Endothelial cell of umbilical vein (primary cell): ENCODE measurements around the gene CHCHD3. TPM values are rescaled to one million over a fixed set of nuclear protein-coding genes. Genes with fewer than 3 reads are reported as not detected.

Source experiments
- BruUV-seq: library from RNA; stranded (reverse); fragments of 400-500 nt; replicated peaks from 2 replicates; lab custom pipeline; 2021; lab: Mats Ljungman, UMichigan
- CTCF ChIA-PET: fragments of 300-600, 350-600 bp; sonication (Branson Sonifier 250); formaldehyde crosslinking; loops from one replicate; lab custom pipeline; 2021; ENCODE audit warnings: antibody characterized with exemption, inconsistent platforms; lab: Charles Lee
- POLR2A ChIA-PET: fragments of 300-600, 350-600 bp; sonication (Branson Sonifier 250); formaldehyde crosslinking; loops from one replicate; lab custom pipeline; 2021; ENCODE audit warnings: antibody characterized with exemption, inconsistent platforms; lab: Charles Lee
- DNase-seq: peaks from one replicate; pipeline ENCODE4 v3.0.0-alpha.2; 2011; ENCODE audit warnings: low read depth, low spot score
- FAIRE-seq: peaks from 2 replicates; lab custom pipeline; 2011; peaks lifted over from hg19 to GRCh38; lab: Jason Lieb, UNC
- H2AFZ ChIP-seq: 2 replicates; pipeline ENCODE4 v1.6.0; 2012; ENCODE audit warnings: low read depth, low read length, control low read depth, inconsistent platforms
- H3K27ac ChIP-seq: 2 replicates; pipeline ENCODE4 v1.5.1; 2011; ENCODE audit warnings: low read depth, mild to moderate bottlenecking, control low read depth, low read length, moderate library complexity; ENCODE audit not compliant: insufficient read depth
- H3K27me3 ChIP-seq, 2 experiments: 2 replicates each; pipeline versions ENCODE4 v1.6.0 to v1.6.1; 2011; ENCODE audit warnings: low read length in 2 of 2, mixed read lengths in 1 of 2; ENCODE audit not compliant: control insufficient read depth in 2 of 2, insufficient read depth in 2 of 2
- H3K36me3 ChIP-seq, 2 experiments: 2 replicates in 1 of 2; 3 replicates in 1 of 2; pipeline ENCODE4 v1.5.1; 2011; ENCODE audit warnings: low read length in 2 of 2, mild to moderate bottlenecking in 1 of 2, moderate library complexity in 1 of 2; ENCODE audit not compliant: control insufficient read depth in 2 of 2, insufficient read depth in 2 of 2; ENCODE audit errors: extremely low read depth in 1 of 2
- H3K4me1 ChIP-seq: 3 replicates; pipeline ENCODE4 v1.5.1; 2011; ENCODE audit warnings: mild to moderate bottlenecking, low read length; ENCODE audit not compliant: control insufficient read depth, insufficient read depth; ENCODE audit errors: extremely low read depth
- H3K4me2 ChIP-seq: 2 replicates; pipeline ENCODE4 v1.6.1; 2011; ENCODE audit warnings: low read length, control low read depth, mixed read lengths; ENCODE audit not compliant: insufficient read depth
- H3K4me3 ChIP-seq, 3 experiments: fragments of 200-600 bp in 1 of 3; sonication (generic), shearing (Covaris generic) in 1 of 3; replicated peaks in 1 of 3; 2 replicates each; pipeline ENCODE4 v1.5.1; 2011 to 2016; ENCODE audit warnings: control low read depth in 3 of 3, low read length in 3 of 3, mild to moderate bottlenecking in 2 of 3, inconsistent platforms in 1 of 3, low read depth in 1 of 3, moderate library complexity in 1 of 3; ENCODE audit not compliant: insufficient read depth in 1 of 3
- H3K79me2 ChIP-seq: 2 replicates; pipeline ENCODE4 v1.6.0; 2012; ENCODE audit warnings: low read length, inconsistent platforms; ENCODE audit not compliant: control insufficient read depth, insufficient read depth
- H3K9ac ChIP-seq: replicated peaks from 2 replicates; pipeline ENCODE3; 2011; ENCODE audit warnings: low read length, control low read depth; ENCODE audit not compliant: insufficient read depth; ENCODE audit errors: extremely low read depth
- H3K9me1 ChIP-seq: replicated peaks from 3 replicates; pipeline ENCODE4 v1.6.0; 2011; ENCODE audit warnings: mild to moderate bottlenecking, low read length; ENCODE audit not compliant: control insufficient read depth, insufficient read depth; ENCODE audit errors: extremely low read depth
- H3K9me3 ChIP-seq: replicated peaks from 2 replicates; pipeline ENCODE4 v1.5.1; 2012; ENCODE audit warnings: low read length, inconsistent platforms; ENCODE audit not compliant: control insufficient read depth, insufficient read depth
- H4K20me1 ChIP-seq: replicated peaks from 2 replicates; pipeline ENCODE3; 2011; ENCODE audit warnings: mild to moderate bottlenecking, low read length; ENCODE audit not compliant: control insufficient read depth, insufficient read depth; ENCODE audit errors: extremely low read depth
- CTCF ChIP-seq, 2 donors: IDR thresholded peaks; 1 replicate in 1 of 2; 2 replicates in 1 of 2; pipeline ENCODE4 v1.5.1; 2011; ENCODE audit warnings: low read length in 2 of 2, mild to moderate bottlenecking in 2 of 2, moderate library complexity in 2 of 2, control low read depth in 1 of 2, inconsistent platforms in 1 of 2, low read depth in 1 of 2; ENCODE audit not compliant: insufficient read depth in 1 of 2; ENCODE audit errors: extremely low read depth in 1 of 2
- EZH2 ChIP-seq: IDR thresholded peaks from 2 replicates; pipeline ENCODE4 v1.6.1; 2012; ENCODE audit warnings: borderline replicate concordance, low read depth, mild to moderate bottlenecking, moderate library complexity, low read length, inconsistent platforms; ENCODE audit not compliant: severe bottlenecking
- FOS ChIP-seq: IDR thresholded peaks from 2 replicates; pipeline ENCODE4 v1.6.1; 2011; ENCODE audit warnings: mild to moderate bottlenecking, low read length, moderate library complexity, borderline replicate concordance; ENCODE audit not compliant: insufficient read depth
- GATA2 ChIP-seq: IDR thresholded peaks from 2 replicates; pipeline ENCODE4 v1.7.0; 2011; ENCODE audit warnings: low read depth, mild to moderate bottlenecking, moderate library complexity, mixed read lengths, low read length; ENCODE audit not compliant: insufficient read length, insufficient read depth
- JUN ChIP-seq: IDR thresholded peaks from 2 replicates; pipeline ENCODE4 v1.6.1; 2011; ENCODE audit warnings: borderline replicate concordance, low read depth; ENCODE audit not compliant: insufficient read length, insufficient read depth
- MYC ChIP-seq: IDR thresholded peaks from one replicate; pipeline ENCODE4 v1.6.1; 2011; ENCODE audit warnings: mild to moderate bottlenecking, low read depth, low read length
- POLR2A ChIP-seq: IDR thresholded peaks from 2 replicates; pipeline ENCODE4 v1.6.1; 2012; ENCODE audit warnings: low read depth, mild to moderate bottlenecking, control low read depth, low read length
- POLR2AphosphoS5 ChIP-seq: IDR thresholded peaks from 2 replicates; pipeline ENCODE4 v1.6.1; 2012; ENCODE audit warnings: low read depth, mild to moderate bottlenecking, control low read depth, low read length, moderate library complexity; ENCODE audit not compliant: insufficient read depth
- dilution Hi-C: fragments of 300-500 bp; cut with MboI; formaldehyde crosslinking; loops from one replicate; pipeline ENCODE4 v1.15.0; 2019; ENCODE audit warnings: low sequenced_read_pairs; ENCODE audit not compliant: extremely low pct_ligation_motif_present
- intact Hi-C: fragments of 100-400 bp; cut with micrococcal nuclease; formaldehyde crosslinking; loops from one replicate; pipeline ENCODE4 v1.10.0; 2022
- polyA plus RNA-seq, 4 experiments: library from polyadenylated mRNA; depleted of rRNA in 3 of 4; stranded (reverse) in 3 of 4; unstranded in 1 of 4; fragments of >200 nt; gene quantifications; 2 replicates each; pipeline versions ENCODE4 v1.2.1 to v1.2.3, GENCODE V29; 2011 to 2012; ENCODE audit warnings: missing spikeins in 1 of 4
- total RNA-seq: library from RNA; stranded (reverse); gene quantifications from 2 replicates; pipeline ENCODE4 v1.2.3, GENCODE V29; 2021
- TF ChIP-seq, protein P1 (sequence below): IDR thresholded peaks from 2 replicates; pipeline ENCODE4 v1.6.1; 2011; ENCODE audit not compliant: insufficient read depth, insufficient read length

CHCHD3 gene
- total and polyA plus RNA-seq, 2 donors (not counting 3 experiments of a cell fraction or from before 2014, with no cell fraction given): 22.0 to 63.7 TPM

DNA sequence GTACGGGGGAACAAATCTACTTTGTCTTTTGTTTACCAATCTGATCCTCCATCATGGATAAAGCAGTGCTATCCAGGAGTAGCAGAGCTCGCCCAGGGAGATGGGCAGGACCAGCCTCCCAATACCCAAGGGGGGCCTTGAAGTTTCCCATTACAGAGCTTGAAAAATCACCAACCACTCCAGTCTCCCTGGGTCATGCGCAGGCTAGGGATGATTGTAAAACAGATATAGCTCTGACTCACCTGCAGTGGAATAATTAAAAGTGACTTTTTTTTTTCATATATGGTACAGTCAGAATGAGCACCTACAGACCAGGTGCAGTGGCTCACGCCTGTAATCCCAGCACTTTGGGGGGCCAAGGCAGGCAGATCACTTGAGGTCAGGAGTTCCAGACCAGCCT, 301.1 kb downstream of the CHCHD3 start:
- Histone ChIP-seq H3K4me2 (no peak overlapping the region), H3K27ac (no peak overlapping the region), H2AFZ (no peak overlapping the region), H4K20me1 (no peaks in the 10 kb centered on the region), H3K4me3 (no peak overlapping the region), H3K4me1 (no peaks in the 10 kb centered on the region), H3K9ac (no peak overlapping the region), H3K27me3 (no peaks in the 10 kb centered on the region), H3K9me1 (no peaks in the 10 kb centered on the region), H3K9me3 (no peaks in the 10 kb centered on the region), H3K36me3 (peaks cover 0 to 2% of the 10 kb centered on the region in 2 experiments), H3K79me2 (no peaks in the 10 kb centered on the region)
- no peak for TF ChIP-seq POLR2A
- no peak for TF ChIP-seq POLR2AphosphoS5
- TF ChIP-seq FOS: no peak
- TF ChIP-seq EZH2: no peak
- no peak for TF ChIP-seq MYC
- TF ChIP-seq, protein P1, sequence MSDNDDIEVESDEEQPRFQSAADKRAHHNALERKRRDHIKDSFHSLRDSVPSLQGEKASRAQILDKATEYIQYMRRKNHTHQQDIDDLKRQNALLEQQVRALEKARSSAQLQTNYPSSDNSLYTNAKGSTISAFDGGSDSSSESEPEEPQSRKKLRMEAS: no peak
- TF ChIP-seq GATA2: no peak
- no peak for TF ChIP-seq CTCF (IDR thresholded peaks at IDR 0.05; ENCODE audit: extremely low read depth in 1 of 2, insufficient read depth in 1 of 2, low read depth in 1 of 2, low read length in 2 of 2)
- TF ChIP-seq JUN: no peak
- intact Hi-C loops: no loop called here
- ChIA-PET CTCF (interaction anchor here (1.6 kb wide), 1 partner anchor 654 kb away, joined by 4 read pairs; no protein-coding TSS in a partner anchor), POLR2A (no interaction called here)
- dilution Hi-C loops: no loop called here
- no peak for FAIRE-seq
- DNase-seq: no peak
- BruUV-seq: no TSS peak
